ENCODE measurements around the gene GRIK4. TPM values are rescaled to one million over a fixed set of nuclear protein-coding genes. Genes with fewer than 3 reads are reported as not detected.

GRIK4 gene
- total RNA-seq, 4 donors from 2014 or later = 0.57 to 0.85 TPM; not detected in 2

GRCh38 chr11:120682332-120682649, 170.7 kb downstream of the GRIK4 start:
- no peak for TF ChIP-seq CTCF (IDR thresholded peaks at IDR 0.05; ENCODE audit: low read depth)

GRCh38 chr11:120682866-120683265, 171.3 kb downstream of the GRIK4 start:
- TF ChIP-seq CTCF (IDR thresholded peaks at IDR 0.05; ENCODE audit: low read depth) = no peak

- TF ChIP-seq CTCF (IDR thresholded peaks at IDR 0.05; ENCODE audit: low read depth) = no peak
Observed at GRCh38 chr11:120686516-120686915, 175.0 kb downstream of the GRIK4 start.

GRCh38 chr11:120688163-120688562, 176.6 kb downstream of the GRIK4 start:
- TF ChIP-seq CTCF (IDR thresholded peaks at IDR 0.05; ENCODE audit: low read depth) = no peak

- no peak for TF ChIP-seq CTCF (IDR thresholded peaks at IDR 0.05; ENCODE audit: low read depth)
Observed at GRCh38 chr11:120689596-120690275, 178.2 kb downstream of the GRIK4 start.

- no peak for TF ChIP-seq CTCF (IDR thresholded peaks at IDR 0.05; ENCODE audit: low read depth)
Observed at GRCh38 chr11:120690406-120690805, 178.9 kb downstream of the GRIK4 start.

GRCh38 chr11:120694726-120695125, 183.2 kb downstream of the GRIK4 start:
- no peak for TF ChIP-seq CTCF (IDR thresholded peaks at IDR 0.05; ENCODE audit: low read depth)
